SK-N-SH treated with all-trans-retinoic acid at 6 μM for 48 hours (cell line): ENCODE results near the gene ADAM23.

Experiments
- ATAC-seq: fragments of 200-7000 bp; cut with Tn5 transposase; 3 replicates; pipeline ENCODE4 v1.9.1; 2020; ENCODE audit warnings: mild to moderate bottlenecking, moderate library complexity
- ARNTL ChIP-seq: fragments of 450-650 bp; formaldehyde crosslinking; IDR thresholded peaks from 2 replicates; pipeline ENCODE4 v1.5.0; 2020; ENCODE audit warnings: low read depth, mild to moderate bottlenecking, moderate library complexity, borderline replicate concordance
- BACH2 ChIP-seq: fragments of 250-450 bp; sonication (Bioruptor Pico); IDR thresholded peaks from 2 replicates; pipeline ENCODE4 v1.9.0; 2021; ENCODE audit warnings: mild to moderate bottlenecking, borderline replicate concordance
- CREB5 ChIP-seq: fragments of 250-450 bp; sonication (Bioruptor Pico); IDR thresholded peaks from 2 replicates; pipeline ENCODE4 v1.5.1; 2020; ENCODE audit warnings: low read depth, mild to moderate bottlenecking, moderate library complexity
- CSDC2 ChIP-seq: fragments of 250-450 bp; sonication (Bioruptor Pico); IDR thresholded peaks from 2 replicates; pipeline ENCODE4 v1.5.0; 2020; ENCODE audit warnings: mild to moderate bottlenecking, moderate library complexity
- ESRRG ChIP-seq: fragments of 250-450 bp; sonication (Bioruptor Pico); IDR thresholded peaks from 2 replicates; pipeline ENCODE4 v1.6.1; 2021; ENCODE audit warnings: mild to moderate bottlenecking
- GLIS3 ChIP-seq: fragments of 250-450 bp; sonication (Bioruptor Pico); IDR thresholded peaks from 2 replicates; pipeline ENCODE4 v1.5.0; 2020; ENCODE audit warnings: mild to moderate bottlenecking, moderate library complexity
- ISL1 ChIP-seq: fragments of 250-450 bp; sonication (Bioruptor Pico); IDR thresholded peaks from 2 replicates; pipeline ENCODE4 v2.1.2; 2022; ENCODE audit warnings: mild to moderate bottlenecking, moderate library complexity
- OSR1 ChIP-seq: fragments of 250-450 bp; sonication (Bioruptor Pico); IDR thresholded peaks from 2 replicates; pipeline ENCODE4 v1.8.0; 2022; ENCODE audit warnings: moderate library complexity, mild to moderate bottlenecking, inconsistent platforms
- POU6F1 ChIP-seq: fragments of 250-450 bp; sonication (Bioruptor Pico); IDR thresholded peaks from 2 replicates; pipeline ENCODE4 v1.8.0; 2021; ENCODE audit warnings: low read depth, mild to moderate bottlenecking, moderate library complexity, borderline replicate concordance
- PPARA ChIP-seq: fragments of 250-450 bp; sonication (Bioruptor Pico); IDR thresholded peaks from 2 replicates; pipeline ENCODE4 v1.5.0; 2020; ENCODE audit warnings: mild to moderate bottlenecking, borderline replicate concordance
- RARB ChIP-seq: fragments of 250-450 bp; sonication (Bioruptor Pico); IDR thresholded peaks from 2 replicates; pipeline ENCODE4 v1.8.0; 2021; ENCODE audit warnings: mild to moderate bottlenecking, moderate library complexity
- SNAI2 ChIP-seq: fragments of 250-450 bp; sonication (Bioruptor Pico); IDR thresholded peaks from 2 replicates; pipeline ENCODE4 v1.5.0; 2020; ENCODE audit warnings: mild to moderate bottlenecking, moderate library complexity
- TCF4 ChIP-seq: fragments of 250-450 bp; sonication (Bioruptor Pico); IDR thresholded peaks from 2 replicates; pipeline ENCODE4 v1.8.0; 2021; ENCODE audit warnings: mild to moderate bottlenecking, moderate library complexity, borderline replicate concordance
- TOX ChIP-seq: fragments of 250-450 bp; sonication (Bioruptor Pico); IDR thresholded peaks from 2 replicates; pipeline ENCODE4 v1.8.0; 2021; ENCODE audit warnings: mild to moderate bottlenecking, moderate library complexity, borderline replicate concordance
- ZC3H10 ChIP-seq: fragments of 250-450 bp; sonication (Bioruptor Pico); IDR thresholded peaks from 2 replicates; pipeline ENCODE4 v1.5.1; 2021; ENCODE audit warnings: mild to moderate bottlenecking, moderate library complexity
- ZFP30 ChIP-seq: fragments of 450-650 bp; formaldehyde crosslinking; IDR thresholded peaks from 2 replicates; pipeline ENCODE4 v1.5.0; 2022; ENCODE audit warnings: mild to moderate bottlenecking, moderate library complexity
- ZNF565 ChIP-seq: fragments of 450-650 bp; formaldehyde crosslinking; conservative IDR thresholded peaks from 2 replicates; pipeline ENCODE4 v1.5.0; 2020; ENCODE audit warnings: low read depth, mild to moderate bottlenecking, moderate library complexity
- ZNF8 ChIP-seq: fragments of 450-650 bp; formaldehyde crosslinking; IDR thresholded peaks from 2 replicates; pipeline ENCODE4 v1.5.0; 2020; ENCODE audit warnings: mild to moderate bottlenecking, moderate library complexity
- TF ChIP-seq, protein P1 (sequence below): fragments of 250-450 bp; sonication (Bioruptor Pico); IDR thresholded peaks from 2 replicates; pipeline ENCODE4 v1.5.1; 2021; ENCODE audit warnings: mild to moderate bottlenecking, moderate library complexity
- TF ChIP-seq, protein P2 (sequence below): fragments of 250-450 bp; sonication (Bioruptor Pico); IDR thresholded peaks from 2 replicates; pipeline ENCODE4 v1.5.0; 2020; ENCODE audit warnings: mild to moderate bottlenecking, moderate library complexity
- TF ChIP-seq, protein P3 (sequence below): fragments of 250-450 bp; sonication (Bioruptor Pico); IDR thresholded peaks from 2 replicates; pipeline ENCODE4 v1.8.0; 2020; ENCODE audit warnings: mild to moderate bottlenecking, moderate library complexity, borderline replicate concordance

ADAM23 gene

DNA sequence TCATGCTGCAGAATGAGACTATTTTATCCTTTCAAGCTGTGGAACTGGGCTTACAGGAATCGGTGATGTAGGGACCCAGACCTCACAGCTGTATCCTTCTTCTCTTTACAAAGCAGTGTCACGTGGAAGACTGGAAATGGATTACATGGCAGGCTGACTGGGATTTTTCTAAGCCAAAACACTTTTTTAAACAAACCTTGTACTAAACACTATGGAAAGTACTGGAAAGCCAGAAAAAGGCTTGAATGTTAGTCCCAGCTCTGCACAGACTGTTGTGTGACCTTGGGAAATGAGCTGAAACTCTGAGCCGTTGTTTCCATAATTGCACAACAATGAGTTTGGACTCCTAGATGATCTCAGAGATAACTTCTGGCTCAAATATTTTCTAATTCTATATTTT is 7.6 kb upstream of the ADAM23 start:
- TF ChIP-seq OSR1 (CRISPR knock-in tag) (no peak), POU6F1 (no peak), GLIS3 (no peak), CSDC2 (no peak)
- TF ChIP-seq, all 23 proteins: peak for 0
- ATAC-seq = no peak

DNA sequence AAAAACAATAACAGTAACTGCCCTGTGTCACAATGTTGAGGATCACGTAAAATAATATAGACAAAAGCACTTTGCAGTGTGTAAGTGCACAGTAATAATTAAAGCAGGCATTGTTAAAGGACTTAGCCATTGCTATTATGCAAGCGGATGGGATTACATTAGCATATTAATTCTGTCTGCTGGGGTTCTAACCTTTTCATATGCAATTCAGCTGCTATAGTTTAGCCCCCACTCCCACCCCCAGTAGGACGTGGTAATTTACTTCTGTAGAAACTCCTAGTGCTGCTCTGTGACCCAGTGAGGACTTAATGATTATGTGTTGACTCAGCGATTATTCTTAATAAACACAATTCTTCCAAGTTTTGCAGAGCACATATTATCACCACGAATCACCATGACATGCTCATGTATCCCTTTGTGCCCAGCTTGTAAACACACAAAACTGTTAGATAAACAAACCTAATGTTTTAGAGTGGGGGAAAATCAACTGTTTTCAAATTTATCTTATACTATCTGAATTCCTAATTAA is 5.1 kb upstream of the ADAM23 start:
- no peak for ATAC-seq
- TF ChIP-seq CREB5 (CRISPR knock-in tag) (no peak), SNAI2 (CRISPR knock-in tag) (no peak), ZC3H10 (CRISPR knock-in tag) (no peak), PPARA (CRISPR knock-in tag) (no peak), TCF4 (CRISPR knock-in tag) (no peak), CSDC2 (no peak), RARB (no peak), ZFP30 (CRISPR knock-in tag) (no peak), POU6F1 (no peak), OSR1 (CRISPR knock-in tag) (no peak), ZNF565 (no peak), ESRRG (CRISPR knock-in tag) (no peak), GLIS3 (no peak), ISL1 (CRISPR knock-in tag) (no peak)
- TF ChIP-seq, protein P1, sequence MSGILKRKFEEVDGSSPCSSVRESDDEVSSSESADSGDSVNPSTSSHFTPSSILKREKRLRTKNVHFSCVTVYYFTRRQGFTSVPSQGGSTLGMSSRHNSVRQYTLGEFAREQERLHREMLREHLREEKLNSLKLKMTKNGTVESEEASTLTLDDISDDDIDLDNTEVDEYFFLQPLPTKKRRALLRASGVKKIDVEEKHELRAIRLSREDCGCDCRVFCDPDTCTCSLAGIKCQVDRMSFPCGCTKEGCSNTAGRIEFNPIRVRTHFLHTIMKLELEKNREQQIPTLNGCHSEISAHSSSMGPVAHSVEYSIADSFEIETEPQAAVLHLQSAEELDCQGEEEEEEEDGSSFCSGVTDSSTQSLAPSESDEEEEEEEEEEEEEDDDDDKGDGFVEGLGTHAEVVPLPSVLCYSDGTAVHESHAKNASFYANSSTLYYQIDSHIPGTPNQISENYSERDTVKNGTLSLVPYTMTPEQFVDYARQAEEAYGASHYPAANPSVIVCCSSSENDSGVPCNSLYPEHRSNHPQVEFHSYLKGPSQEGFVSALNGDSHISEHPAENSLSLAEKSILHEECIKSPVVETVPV = no peak

DNA sequence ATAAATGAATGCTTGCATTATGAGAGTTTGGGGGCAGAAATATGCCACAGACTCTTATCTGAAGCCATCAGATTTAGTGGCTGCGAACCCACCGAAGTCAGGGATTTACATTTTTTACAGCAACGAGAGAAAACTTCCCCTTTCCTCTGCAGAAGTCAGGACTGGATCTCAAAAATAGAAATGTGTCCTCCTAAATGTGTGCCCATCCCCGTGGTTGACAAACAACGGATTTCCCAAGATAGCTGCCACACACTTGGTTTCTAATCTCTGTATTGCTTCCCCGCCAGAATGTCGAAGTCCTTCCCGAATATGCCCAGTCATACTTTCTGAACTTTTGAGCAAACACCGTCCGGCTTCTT is 879 bp upstream of the ADAM23 start:
- ATAC-seq = no peak
- no peak for TF ChIP-seq OSR1 (CRISPR knock-in tag)
- TF ChIP-seq ISL1 (CRISPR knock-in tag) = no peak
- TF ChIP-seq ZNF565 = no peak
- no peak for TF ChIP-seq TOX (CRISPR knock-in tag)
- no peak for TF ChIP-seq ZNF8 (CRISPR knock-in tag)
- no peak for TF ChIP-seq RARB
- no peak for TF ChIP-seq TCF4 (CRISPR knock-in tag)
- TF ChIP-seq, protein P2, sequence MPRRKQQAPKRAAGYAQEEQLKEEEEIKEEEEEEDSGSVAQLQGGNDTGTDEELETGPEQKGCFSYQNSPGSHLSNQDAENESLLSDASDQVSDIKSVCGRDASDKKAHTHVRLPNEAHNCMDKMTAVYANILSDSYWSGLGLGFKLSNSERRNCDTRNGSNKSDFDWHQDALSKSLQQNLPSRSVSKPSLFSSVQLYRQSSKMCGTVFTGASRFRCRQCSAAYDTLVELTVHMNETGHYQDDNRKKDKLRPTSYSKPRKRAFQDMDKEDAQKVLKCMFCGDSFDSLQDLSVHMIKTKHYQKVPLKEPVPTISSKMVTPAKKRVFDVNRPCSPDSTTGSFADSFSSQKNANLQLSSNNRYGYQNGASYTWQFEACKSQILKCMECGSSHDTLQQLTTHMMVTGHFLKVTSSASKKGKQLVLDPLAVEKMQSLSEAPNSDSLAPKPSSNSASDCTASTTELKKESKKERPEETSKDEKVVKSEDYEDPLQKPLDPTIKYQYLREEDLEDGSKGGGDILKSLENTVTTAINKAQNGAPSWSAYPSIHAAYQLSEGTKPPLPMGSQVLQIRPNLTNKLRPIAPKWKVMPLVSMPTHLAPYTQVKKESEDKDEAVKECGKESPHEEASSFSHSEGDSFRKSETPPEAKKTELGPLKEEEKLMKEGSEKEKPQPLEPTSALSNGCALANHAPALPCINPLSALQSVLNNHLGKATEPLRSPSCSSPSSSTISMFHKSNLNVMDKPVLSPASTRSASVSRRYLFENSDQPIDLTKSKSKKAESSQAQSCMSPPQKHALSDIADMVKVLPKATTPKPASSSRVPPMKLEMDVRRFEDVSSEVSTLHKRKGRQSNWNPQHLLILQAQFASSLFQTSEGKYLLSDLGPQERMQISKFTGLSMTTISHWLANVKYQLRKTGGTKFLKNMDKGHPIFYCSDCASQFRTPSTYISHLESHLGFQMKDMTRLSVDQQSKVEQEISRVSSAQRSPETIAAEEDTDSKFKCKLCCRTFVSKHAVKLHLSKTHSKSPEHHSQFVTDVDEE = no peak
- TF ChIP-seq POU6F1 = no peak
- TF ChIP-seq GLIS3 = no peak
- no peak for TF ChIP-seq CSDC2
- no peak for TF ChIP-seq ESRRG (CRISPR knock-in tag)
- no peak for TF ChIP-seq ARNTL (CRISPR knock-in tag)
- TF ChIP-seq ZFP30 (CRISPR knock-in tag) = no peak
- TF ChIP-seq PPARA (CRISPR knock-in tag) = no peak
- TF ChIP-seq, protein P3, sequence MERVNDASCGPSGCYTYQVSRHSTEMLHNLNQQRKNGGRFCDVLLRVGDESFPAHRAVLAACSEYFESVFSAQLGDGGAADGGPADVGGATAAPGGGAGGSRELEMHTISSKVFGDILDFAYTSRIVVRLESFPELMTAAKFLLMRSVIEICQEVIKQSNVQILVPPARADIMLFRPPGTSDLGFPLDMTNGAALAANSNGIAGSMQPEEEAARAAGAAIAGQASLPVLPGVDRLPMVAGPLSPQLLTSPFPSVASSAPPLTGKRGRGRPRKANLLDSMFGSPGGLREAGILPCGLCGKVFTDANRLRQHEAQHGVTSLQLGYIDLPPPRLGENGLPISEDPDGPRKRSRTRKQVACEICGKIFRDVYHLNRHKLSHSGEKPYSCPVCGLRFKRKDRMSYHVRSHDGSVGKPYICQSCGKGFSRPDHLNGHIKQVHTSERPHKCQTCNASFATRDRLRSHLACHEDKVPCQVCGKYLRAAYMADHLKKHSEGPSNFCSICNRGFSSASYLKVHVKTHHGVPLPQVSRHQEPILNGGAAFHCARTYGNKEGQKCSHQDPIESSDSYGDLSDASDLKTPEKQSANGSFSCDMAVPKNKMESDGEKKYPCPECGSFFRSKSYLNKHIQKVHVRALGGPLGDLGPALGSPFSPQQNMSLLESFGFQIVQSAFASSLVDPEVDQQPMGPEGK (CRISPR knock-in tag) = no peak
- TF ChIP-seq BACH2 (CRISPR knock-in tag) = no peak
- no peak for TF ChIP-seq CREB5 (CRISPR knock-in tag)
- TF ChIP-seq, protein P1 = no peak
